Astrocyte (in vitro differentiated cells and primary cell): ENCODE measurements around the gene SHANK2.

Experiments
- EZH2 ChIP-seq: IDR thresholded peaks from 2 replicates; pipeline ENCODE4 v1.6.1; 2012; ENCODE audit warnings: mild to moderate bottlenecking, low read length, inconsistent platforms; ENCODE audit not compliant: insufficient read depth
- TF ChIP-seq, protein P1 (sequence below): IDR thresholded peaks from 2 replicates; pipeline ENCODE4 v1.5.1; 2011; ENCODE audit warnings: low read depth, mild to moderate bottlenecking, inconsistent platforms, low read length, moderate library complexity; ENCODE audit not compliant: insufficient read depth

DNA sequence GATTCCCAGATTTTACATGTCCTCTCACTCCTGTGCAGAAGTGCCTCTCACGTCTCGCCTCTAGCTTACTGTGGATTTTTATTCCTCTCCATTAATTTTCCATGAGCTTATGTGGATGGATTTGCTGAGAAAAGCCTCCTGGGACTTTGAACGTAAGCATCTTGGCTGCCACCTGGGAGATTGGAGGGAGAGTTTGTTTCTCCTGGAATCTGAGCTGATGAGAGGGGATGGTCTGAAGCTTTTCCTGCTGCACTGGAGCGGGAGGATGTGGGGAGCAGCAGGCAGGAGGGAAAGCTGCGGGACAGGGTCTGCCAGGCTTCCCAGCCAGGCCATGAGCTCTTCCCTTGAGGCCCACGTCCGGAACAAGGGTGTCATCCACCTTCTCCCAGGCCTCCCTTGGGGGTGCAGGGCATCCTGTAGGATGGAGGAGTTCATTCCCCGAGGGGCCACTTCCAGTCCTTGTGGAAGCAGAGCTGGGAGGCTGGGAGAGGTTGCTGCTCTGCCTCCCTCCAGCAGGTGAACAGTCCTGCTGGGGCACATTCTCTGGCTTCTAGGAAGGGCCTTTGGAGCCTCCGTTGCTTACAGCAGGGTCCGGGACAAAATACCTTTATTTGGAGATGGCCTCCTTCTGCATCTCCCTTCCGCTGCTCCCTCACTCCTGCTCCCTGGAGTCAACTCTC, 3.6 kb upstream of the SHANK2 start:
- TF ChIP-seq, protein P1, sequence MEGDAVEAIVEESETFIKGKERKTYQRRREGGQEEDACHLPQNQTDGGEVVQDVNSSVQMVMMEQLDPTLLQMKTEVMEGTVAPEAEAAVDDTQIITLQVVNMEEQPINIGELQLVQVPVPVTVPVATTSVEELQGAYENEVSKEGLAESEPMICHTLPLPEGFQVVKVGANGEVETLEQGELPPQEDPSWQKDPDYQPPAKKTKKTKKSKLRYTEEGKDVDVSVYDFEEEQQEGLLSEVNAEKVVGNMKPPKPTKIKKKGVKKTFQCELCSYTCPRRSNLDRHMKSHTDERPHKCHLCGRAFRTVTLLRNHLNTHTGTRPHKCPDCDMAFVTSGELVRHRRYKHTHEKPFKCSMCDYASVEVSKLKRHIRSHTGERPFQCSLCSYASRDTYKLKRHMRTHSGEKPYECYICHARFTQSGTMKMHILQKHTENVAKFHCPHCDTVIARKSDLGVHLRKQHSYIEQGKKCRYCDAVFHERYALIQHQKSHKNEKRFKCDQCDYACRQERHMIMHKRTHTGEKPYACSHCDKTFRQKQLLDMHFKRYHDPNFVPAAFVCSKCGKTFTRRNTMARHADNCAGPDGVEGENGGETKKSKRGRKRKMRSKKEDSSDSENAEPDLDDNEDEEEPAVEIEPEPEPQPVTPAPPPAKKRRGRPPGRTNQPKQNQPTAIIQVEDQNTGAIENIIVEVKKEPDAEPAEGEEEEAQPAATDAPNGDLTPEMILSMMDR: no peak
- no peak for TF ChIP-seq EZH2
